Stimulated activated CD4-positive, alpha-beta T cell treated with anti-CD3 and anti-CD28 coated beads, Interleukin-1b, Interleukin-23, amount 100 ng/mL, for 1 hour (primary cell): ENCODE data around the gene REN.

Experiments used
- DNase-seq, 2 donors: peaks; one replicate each; pipeline ENCODE4 v3.0.0-alpha.2; 2020; ENCODE audit warnings: low read depth in 2 of 2

Gene REN

DNA sequence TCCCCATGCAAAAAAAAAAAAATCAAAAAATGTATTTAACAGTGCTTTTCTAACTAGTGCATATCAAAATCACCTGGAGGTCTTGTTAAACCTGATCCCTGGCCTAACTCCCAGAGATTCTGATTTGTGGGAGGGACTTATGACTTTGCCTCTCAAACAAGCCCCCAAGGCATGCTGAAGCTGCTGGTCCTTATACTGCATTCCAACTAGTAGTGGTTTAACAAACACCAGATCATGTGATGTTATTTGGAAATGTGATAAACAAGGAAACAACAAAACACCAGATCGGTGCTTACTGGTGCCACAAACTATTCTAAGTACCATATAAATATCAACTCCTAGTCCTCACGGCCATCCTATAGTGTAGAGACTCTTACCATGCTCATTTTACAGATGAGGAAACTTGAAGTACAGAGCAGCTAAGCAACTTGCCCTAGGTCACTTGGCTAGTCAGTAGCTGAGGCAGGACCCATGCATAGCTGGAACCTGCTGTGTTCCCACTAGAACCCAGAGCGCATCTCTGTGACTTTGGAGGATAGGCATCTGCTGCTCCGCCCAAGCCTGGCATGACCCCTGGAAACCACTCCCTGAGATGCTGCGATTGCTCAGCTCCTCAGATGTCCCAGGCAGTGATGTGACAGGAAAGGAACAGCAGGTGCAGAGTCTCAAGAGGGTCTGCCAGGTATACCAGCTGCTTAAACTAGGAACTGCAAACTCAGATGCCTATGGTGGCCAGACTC, 55.1 kb downstream of the REN start:
- no peak for DNase-seq

DNA sequence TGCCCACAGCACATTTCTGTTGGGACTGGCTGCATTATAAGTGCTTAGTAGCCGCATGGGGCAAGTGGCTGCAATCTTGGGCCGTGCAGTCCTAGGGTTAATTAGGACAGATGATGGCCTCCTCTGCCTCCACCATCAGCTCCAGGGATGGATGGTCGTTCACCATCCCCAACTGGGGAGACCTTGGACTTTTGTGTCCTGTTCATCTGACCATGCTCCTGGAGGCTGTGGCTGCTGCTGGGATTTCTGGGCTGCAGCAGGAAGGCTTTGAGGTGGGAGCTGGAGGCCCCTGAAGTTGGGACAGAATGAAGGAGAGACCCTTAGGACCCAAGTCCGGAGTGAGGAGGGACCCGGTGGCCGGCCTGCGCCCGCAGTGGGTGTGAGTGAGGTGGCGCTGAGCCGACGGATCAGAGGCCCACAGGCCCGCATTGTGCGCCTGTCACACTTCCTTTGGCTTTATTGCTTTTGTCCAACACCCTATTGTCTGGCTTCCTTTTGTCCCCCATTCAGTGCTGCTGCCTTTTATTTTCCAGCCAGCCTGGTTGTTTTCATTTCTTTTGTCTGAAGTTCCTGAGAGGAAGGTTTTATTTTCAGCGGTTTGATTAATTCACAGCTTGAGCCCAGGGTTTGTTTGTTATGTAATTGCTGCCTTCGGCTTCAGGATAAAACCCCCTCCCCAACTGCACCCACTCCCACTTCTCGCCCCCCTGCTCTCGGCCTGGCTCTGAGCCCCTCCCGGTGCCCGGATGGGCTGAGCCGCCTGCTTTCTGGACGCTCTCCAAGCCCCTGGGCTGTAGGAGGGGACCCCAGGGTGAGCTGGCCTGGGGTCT, 57.6 kb downstream of the REN start:
- no peak for DNase-seq

DNA sequence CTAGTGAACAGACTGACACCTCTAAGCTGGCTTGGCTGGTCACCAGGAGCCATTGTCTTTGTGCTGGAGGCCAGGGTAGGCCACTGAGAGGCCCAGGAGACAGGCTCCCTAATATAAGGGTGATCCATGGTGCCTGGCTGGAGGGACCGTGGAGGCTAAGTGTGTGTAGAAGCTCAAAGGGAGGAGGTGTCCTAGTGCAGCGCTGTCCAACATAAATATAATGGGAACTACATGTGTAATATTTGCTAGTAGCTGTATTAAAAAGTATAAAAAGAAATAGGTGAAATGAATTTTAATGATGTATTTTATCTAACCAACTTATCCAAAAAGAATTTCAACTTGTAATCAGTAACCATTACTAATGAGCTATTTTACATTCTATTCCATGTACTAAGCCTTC, 58.2 kb downstream of the REN start:
- no peak for DNase-seq

DNA sequence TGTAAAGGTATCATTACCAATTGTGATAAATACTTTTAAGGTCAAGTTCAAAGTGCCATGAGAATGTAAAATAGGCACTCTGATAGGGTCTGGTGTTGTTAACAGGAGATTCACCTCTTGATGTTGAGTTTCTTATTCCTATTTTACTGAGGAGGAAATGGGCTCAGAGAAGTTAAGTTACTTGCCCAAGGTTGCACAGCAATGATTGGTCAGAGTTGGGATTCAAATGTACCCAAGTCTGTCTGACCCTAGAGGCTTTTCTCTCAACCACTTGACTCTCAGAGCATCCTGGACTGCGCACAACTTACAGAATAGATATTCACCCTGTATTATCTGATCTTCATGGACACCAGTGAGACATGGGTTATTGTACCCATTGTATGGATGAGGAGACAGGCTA, 59.3 kb downstream of the REN start:
- DNase-seq: no peak

DNA sequence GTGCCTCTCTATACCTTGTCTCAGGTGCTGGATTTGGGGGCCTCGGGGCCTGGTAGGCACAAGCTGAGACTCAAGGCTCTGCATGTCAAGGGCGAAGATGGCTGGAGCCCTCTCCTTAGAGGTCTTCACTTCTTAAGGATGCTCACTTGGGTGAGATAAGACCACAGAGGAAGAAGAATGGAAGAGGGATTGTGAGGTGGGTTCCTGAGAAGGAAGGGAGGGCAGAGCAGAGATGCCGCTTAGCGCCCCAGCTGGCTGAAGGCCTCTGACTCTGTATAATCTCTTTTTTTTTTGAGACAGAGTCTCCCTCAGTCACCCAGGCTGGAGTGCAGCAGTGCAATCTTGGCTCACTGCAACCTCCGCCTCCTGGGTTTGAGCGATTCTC, 61.0 kb downstream of the REN start:
- no peak for DNase-seq
